Stimulated activated CD4-positive, alpha-beta T cell treated with anti-CD3 and anti-CD28 coated beads, Interleukin-4, amount 100 ng/mL, for 24 hours (primary cell): Measurements from ENCODE around the gene ZBTB21.
A peak's percentile ranks its signal among the peaks of the same experiment; 100 is the strongest.

Experiments used
- DNase-seq: peaks from one replicate; pipeline ENCODE4 v3.0.0-alpha.2; 2020

Gene ZBTB21

DNA sequence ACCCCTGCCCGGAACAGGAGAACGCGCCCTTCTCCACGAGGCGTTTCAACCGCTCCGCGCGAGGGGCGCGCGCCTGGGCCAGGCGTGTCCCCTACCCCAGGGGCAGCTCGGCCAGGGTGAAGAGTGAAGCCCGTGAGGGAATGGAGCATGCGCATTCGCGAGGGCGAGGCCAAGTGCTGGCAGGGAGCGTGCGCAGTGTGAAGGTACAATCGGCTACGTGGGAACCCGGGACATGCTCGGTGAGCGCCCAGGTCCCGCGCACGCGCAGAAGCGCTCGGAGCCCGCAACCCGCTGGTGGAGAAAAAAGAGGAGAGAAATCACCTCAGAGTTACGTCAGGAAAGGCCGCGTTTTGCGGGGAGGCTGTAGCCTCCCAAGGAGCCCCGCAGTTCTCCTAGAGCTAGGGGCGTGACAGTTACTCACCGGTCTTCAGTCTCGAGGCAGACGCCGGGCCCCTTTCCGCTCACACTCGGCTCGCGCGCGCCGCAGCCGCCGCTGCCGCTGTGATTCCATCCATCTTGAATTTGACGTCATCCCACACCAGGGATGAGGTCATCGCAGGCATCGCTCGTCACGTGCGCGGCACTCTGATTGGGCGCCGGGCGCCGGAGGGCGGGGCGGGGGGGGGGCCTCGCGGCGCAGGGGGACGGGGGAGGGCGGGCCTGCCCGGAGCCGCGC, at the start of gene ZBTB21:
Gene ZBTB21 (minus strand): TSS at position 530 of the 676 bp plus-strand sequence. CDS start 16,265 bp downstream, outside the sequence.
- DNase-seq, result peak; percentile 99

- no peak for DNase-seq
Measured at GRCh38 chr21:42059721-42060120, 49.6 kb upstream of the ZBTB21 start.

DNA sequence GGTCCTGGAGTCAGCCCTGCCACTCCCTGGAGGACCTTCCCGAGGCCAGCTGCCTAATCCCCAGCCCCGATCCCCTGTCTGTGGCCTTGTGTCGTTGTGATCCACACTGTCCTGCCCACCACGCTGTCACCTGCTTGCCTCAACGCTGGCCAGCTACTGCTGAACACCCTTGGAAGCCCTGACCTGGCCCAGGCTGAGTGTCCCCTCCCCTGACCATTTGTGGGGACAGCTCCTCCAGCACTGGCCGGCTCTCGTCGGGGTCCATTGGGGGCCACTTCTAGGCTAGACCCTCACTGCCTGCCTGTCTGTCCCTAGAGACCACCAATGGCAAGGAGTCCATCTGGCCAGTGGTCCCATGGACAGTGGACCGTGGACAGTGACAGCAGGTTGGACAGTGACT, 49.0 kb upstream of the ZBTB21 start:
- DNase-seq, result no peak

DNA sequence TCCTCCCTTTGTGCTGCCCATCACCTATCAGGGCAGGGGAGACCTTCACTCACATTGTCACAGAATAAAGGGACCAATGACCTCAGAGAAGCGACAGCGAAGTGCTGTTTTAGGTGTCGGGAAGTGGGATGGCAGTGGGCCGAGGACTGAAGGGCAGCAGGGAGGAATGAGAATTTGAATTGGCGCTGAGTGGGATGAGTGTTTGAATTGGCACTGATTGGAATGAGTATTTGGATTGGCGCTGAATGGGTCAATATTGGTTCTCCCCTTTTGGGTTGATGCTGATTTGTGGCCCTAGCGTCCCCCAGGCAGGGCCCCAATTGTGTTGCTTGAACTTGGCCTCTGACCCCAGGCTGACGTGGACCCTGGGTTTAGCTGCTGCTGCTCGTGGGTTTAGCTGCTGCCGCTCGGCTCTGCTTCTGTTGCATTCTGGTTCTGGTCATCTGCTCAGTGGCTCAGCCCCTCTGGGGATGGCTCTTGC, 48.5 kb upstream of the ZBTB21 start:
- no peak for DNase-seq

DNA sequence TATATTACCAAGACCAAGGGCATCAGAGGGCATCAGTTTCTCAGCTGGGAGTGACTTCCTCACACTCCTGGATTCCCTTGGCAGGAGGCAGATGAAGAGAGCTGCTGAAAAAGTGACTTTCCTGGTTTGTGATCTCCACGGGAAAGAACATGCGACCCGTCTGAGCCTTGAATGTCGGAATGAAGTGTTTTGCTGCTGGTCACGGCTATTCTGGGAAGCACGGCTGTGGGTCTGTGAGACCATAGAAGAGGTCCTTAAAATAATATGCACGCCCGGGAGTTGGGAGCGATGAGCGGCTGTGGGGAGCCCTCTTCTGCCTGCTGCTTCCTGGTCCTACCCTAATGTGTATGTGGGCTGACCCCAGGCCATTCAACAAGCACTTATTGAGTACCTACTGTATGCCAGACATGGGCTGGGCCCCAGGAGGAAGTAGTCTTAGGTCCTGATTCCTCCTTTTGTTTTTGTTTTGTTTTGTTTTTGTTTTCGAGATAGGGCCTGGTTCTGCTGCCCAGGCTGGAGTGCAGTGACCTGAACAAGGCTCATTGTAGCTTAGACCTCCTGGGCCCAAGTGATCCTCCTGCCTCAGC, 47.8 kb upstream of the ZBTB21 start:
- DNase-seq, result no peak

- DNase-seq, result no peak
Measured at GRCh38 chr21:42056996-42057689, 47.0 kb upstream of the ZBTB21 start.

- DNase-seq, result no peak
Measured at GRCh38 chr21:42056468-42056867, 46.3 kb upstream of the ZBTB21 start.

- DNase-seq, result no peak
Measured at GRCh38 chr21:42055425-42055824, 45.3 kb upstream of the ZBTB21 start.

DNA sequence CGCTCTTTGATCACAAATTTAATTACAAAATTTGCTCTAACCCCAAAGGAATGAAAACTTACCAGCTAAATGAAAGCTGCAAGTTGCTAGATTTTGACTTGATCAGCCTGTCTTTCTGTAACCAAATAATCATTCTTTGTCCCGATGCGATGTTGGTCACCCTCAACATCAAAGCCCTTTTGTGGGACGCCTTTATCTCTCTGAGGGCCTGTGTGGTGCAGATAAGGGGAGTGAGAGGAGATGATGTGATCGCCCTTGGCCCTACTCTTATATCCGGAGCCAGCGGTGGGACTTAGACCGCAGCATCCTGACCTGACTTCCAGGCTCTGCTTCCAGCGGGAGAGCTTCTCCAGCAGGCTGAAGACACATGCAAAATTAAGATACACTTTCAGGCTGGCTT, 41.6 kb upstream of the ZBTB21 start:
- DNase-seq, result no peak

- DNase-seq, result no peak
Measured at GRCh38 chr21:42049578-42050430, 39.6 kb upstream of the ZBTB21 start.

- DNase-seq, result no peak
Measured at GRCh38 chr21:42048870-42049577, 38.9 kb upstream of the ZBTB21 start.

DNA sequence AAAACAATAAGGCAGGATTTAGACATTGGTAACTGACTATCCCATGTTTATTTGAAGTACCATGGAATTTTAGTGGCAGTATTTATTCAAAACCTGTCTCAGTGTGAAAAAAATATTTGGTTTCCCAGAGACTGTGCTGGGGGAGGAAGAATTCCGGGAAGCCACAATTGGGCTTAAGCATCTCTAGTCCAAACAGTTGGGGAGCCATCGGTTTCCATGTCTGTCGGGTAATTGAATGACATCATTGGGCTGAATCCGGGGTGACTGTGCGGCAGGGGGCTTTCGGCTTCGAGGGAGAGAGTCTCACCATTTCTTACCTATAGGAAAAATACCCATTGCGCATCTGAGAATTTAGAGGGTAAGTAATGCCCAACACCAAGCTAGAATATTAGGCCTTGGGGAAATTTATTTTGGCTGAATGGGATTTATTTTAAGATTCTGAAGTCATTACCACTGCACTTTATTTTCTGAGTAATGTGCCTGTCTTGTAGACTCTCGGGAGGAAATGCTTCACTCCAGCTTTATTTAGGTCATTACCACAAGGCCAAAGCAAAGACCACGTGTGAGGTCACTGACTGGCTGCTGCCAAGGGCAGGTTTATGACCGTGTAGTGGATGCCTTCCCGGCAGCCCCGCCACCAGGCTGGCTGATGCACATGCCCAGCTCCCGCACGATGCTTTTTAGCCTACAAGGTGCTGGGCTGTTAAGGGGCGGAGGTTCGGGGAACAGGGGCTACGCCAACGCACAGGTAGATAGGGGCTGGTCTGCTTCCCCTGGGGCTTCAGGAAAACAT, 37.9 kb upstream of the ZBTB21 start:
- DNase-seq, result no peak

GRCh38 chr21:42044871-42045495, 34.8 kb upstream of the ZBTB21 start:
- no peak for DNase-seq

GRCh38 chr21:42043961-42044360, 33.8 kb upstream of the ZBTB21 start:
- no peak for DNase-seq

- DNase-seq, result no peak
Measured at GRCh38 chr21:42043201-42043895, 33.2 kb upstream of the ZBTB21 start.

- DNase-seq, result no peak
Measured at GRCh38 chr21:42042651-42043050, 32.5 kb upstream of the ZBTB21 start.

- no peak for DNase-seq
Measured at GRCh38 chr21:42041711-42042110, 31.6 kb upstream of the ZBTB21 start.

GRCh38 chr21:42041246-42041645, 31.1 kb upstream of the ZBTB21 start:
- no peak for DNase-seq

GRCh38 chr21:42040411-42041180, 30.4 kb upstream of the ZBTB21 start:
- no peak for DNase-seq

- no peak for DNase-seq
Measured at GRCh38 chr21:42039911-42040351, 29.8 kb upstream of the ZBTB21 start.
